Smooth muscle cell (in vitro differentiated cells): ENCODE data around the gene RASGEF1C. TPM values are rescaled to one million over a fixed set of nuclear protein-coding genes. Genes with fewer than 3 reads are reported as not detected.

Experiments used
- DNase-seq: peaks from one replicate; lab custom pipeline; 2025; ENCODE audit not compliant: unreplicated experiment; lab: John Stamatoyannopoulos, UW
- H2AFZ ChIP-seq: fragments of 200-600 bp; sonication (generic); 2 replicates; pipeline ENCODE4 v1.6.0; 2016; ENCODE audit warnings: antibody characterized with exemption, low read depth, mild to moderate bottlenecking
- H3F3A ChIP-seq: fragments of 200-600 bp; sonication (generic); 2 replicates; pipeline ENCODE4 v1.6.0; 2017; ENCODE audit warnings: antibody characterized with exemption, low read depth
- H3K27ac ChIP-seq: fragments of 200-600 bp; sonication (generic); 2 replicates; pipeline ENCODE4 v1.5.1; 2016; ENCODE audit warnings: low read depth, mild to moderate bottlenecking
- H3K27me3 ChIP-seq: fragments of 200-600 bp; sonication (generic); 2 replicates; pipeline ENCODE4 v1.6.1; 2016; ENCODE audit warnings: low read depth, mild to moderate bottlenecking
- H3K36me3 ChIP-seq: fragments of 200-600 bp; sonication (generic); 2 replicates; pipeline ENCODE4 v1.5.1; 2016; ENCODE audit warnings: low read depth
- H3K4me1 ChIP-seq: fragments of 200-600 bp; sonication (generic); 2 replicates; pipeline ENCODE4 v1.5.1; 2016; ENCODE audit warnings: low read depth
- H3K4me2 ChIP-seq: fragments of 200-600 bp; sonication (generic); 2 replicates; pipeline ENCODE4 v1.6.0; 2016; ENCODE audit warnings: mild to moderate bottlenecking
- H3K4me3 ChIP-seq: fragments of 200-600 bp; sonication (generic); 2 replicates; pipeline ENCODE4 v1.5.1; 2016; ENCODE audit warnings: mild to moderate bottlenecking
- H3K79me2 ChIP-seq: fragments of 200-600 bp; sonication (generic); 2 replicates; pipeline ENCODE4 v1.6.0; 2016; ENCODE audit warnings: low read depth, mild to moderate bottlenecking
- H3K9ac ChIP-seq: fragments of 200-600 bp; sonication (generic); 2 replicates; pipeline ENCODE4 v1.6.0; 2016; ENCODE audit warnings: low read depth
- H3K9me3 ChIP-seq: fragments of 200-600 bp; sonication (generic); replicated peaks from 2 replicates; pipeline ENCODE4 v1.5.1; 2016; ENCODE audit warnings: low read depth
- H4K20me1 ChIP-seq: fragments of 200-600 bp; sonication (generic); 2 replicates; pipeline ENCODE4 v1.6.0; 2016; ENCODE audit warnings: low read depth
- WGBS: methylation state at CpG from one replicate; pipeline ENCODE4 v1.1.7; 2016; ENCODE audit warnings: low lambda C conversion rate; 5-methylcytosine and 5-hydroxymethylcytosine counted together
- polyA plus RNA-seq: library from polyadenylated mRNA; unstranded; fragments of >200 nt; fragmentation: Nextera tagmentation; extraction: Ambion mirVana; gene quantifications from 2 replicates; pipeline ENCODE4 v1.2.1, GENCODE V29; 2016
- total RNA-seq: library from RNA; depleted of rRNA; stranded (reverse); fragments of >200 nt; gene quantifications from 2 replicates; pipeline ENCODE4 v1.2.3, GENCODE V29; 2014
- TF ChIP-seq, protein P1 (sequence below): fragments of 200-600 bp; sonication (generic); IDR thresholded peaks from 2 replicates; pipeline ENCODE4 v1.5.1; 2017; ENCODE audit warnings: borderline replicate concordance, mild to moderate bottlenecking, antibody characterized with exemption; ENCODE audit not compliant: insufficient read depth, poor library complexity, severe bottlenecking

RASGEF1C gene
- total and polyA plus RNA-seq, 2 experiments from 2014 or later, result 0.14 TPM; not detected in 1

DNA sequence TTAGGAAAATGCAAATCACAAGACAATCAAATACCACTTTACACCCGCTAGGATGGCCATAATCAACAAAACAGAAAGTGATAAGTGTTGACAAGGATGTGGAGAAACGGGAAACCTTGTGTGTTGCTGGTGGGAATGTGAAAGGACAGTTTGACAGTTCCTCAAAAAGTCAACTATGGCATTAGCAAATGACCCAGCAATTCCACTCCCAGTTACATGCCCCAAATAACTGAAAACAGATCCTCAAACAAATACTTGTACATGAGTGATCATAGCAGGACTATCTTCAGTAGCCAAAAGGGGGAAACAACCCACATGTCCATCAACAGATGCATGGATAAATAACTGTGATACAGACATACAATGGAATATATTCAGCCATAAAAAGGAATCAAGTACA lies 21.2 kb downstream of the RASGEF1C start:
- TF ChIP-seq, protein P1, sequence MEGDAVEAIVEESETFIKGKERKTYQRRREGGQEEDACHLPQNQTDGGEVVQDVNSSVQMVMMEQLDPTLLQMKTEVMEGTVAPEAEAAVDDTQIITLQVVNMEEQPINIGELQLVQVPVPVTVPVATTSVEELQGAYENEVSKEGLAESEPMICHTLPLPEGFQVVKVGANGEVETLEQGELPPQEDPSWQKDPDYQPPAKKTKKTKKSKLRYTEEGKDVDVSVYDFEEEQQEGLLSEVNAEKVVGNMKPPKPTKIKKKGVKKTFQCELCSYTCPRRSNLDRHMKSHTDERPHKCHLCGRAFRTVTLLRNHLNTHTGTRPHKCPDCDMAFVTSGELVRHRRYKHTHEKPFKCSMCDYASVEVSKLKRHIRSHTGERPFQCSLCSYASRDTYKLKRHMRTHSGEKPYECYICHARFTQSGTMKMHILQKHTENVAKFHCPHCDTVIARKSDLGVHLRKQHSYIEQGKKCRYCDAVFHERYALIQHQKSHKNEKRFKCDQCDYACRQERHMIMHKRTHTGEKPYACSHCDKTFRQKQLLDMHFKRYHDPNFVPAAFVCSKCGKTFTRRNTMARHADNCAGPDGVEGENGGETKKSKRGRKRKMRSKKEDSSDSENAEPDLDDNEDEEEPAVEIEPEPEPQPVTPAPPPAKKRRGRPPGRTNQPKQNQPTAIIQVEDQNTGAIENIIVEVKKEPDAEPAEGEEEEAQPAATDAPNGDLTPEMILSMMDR, result no peak
- H3K36me3 ChIP-seq, result no peaks in the 10 kb centered on the region
- H3F3A ChIP-seq, result no peaks in the 10 kb centered on the region

GRCh38 chr5:180180846-180181245 lies 28.2 kb downstream of the RASGEF1C start:
- 88% methylated on average over 11 of the region's 11 CpGs for whole genome bisulfite sequencing
- TF ChIP-seq, protein P1, result no peak
- no peaks in the 10 kb centered on the region for H3F3A ChIP-seq

More for the DNA sequence above, 21.2 kb downstream of the RASGEF1C start:
- no peak for DNase-seq
- no peak overlapping the region for H3K4me2 ChIP-seq
- no peaks in the 10 kb centered on the region for H3K4me1 ChIP-seq
- H4K20me1 ChIP-seq, result no peaks in the 10 kb centered on the region
- no peaks in the 10 kb centered on the region for H3K79me2 ChIP-seq
- no peak overlapping the region for H3K9ac ChIP-seq
- H2AFZ ChIP-seq, result no peak overlapping the region
- H3K27me3 ChIP-seq, result no peaks in the 10 kb centered on the region
- no peak overlapping the region for H3K27ac ChIP-seq
- H3K4me3 ChIP-seq, result no peak overlapping the region
- 82% methylated on average over 2 of the region's 2 CpGs for WGBS
- H3K9me3 ChIP-seq, result no peaks in the 10 kb centered on the region

DNA sequence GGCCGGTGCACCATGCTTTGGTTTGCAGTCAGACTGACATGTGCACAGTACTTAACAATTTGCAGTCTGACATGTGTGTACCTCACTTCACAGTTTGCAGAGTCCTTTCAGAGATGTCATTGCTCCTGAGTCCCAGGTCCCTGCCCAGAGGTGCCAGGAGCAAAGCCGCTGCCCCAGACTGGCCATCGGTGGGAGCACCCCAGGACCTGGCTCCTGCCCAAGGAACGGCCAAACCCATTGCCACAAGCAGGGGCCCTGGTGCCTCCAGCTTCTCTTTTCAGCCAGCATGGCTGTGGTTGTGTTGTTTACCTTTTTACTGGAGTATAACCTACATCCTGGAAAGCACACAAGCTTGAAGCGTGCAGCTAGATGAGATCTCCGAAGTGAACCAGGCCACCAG lies 28.6 kb downstream of the RASGEF1C start:
- H3F3A ChIP-seq, result no peaks in the 10 kb centered on the region
- no peak overlapping the region for H2AFZ ChIP-seq
- no peaks in the 10 kb centered on the region for H3K27me3 ChIP-seq
- no peaks in the 10 kb centered on the region for H3K9me3 ChIP-seq
- no peak overlapping the region for H3K9ac ChIP-seq
- H3K36me3 ChIP-seq, result no peaks in the 10 kb centered on the region
- DNase-seq, result no peak
- 92% methylated on average over 6 of the region's 6 CpGs for WGBS
- H3K79me2 ChIP-seq, result no peaks in the 10 kb centered on the region
- no peak overlapping the region for H3K4me2 ChIP-seq
- H3K27ac ChIP-seq, result no peak overlapping the region
- H4K20me1 ChIP-seq, result no peaks in the 10 kb centered on the region
- no peaks in the 10 kb centered on the region for H3K4me1 ChIP-seq
- TF ChIP-seq, protein P1, result no peak
- H3K4me3 ChIP-seq, result no peak overlapping the region

More at GRCh38 chr5:180180846-180181245, 28.2 kb downstream of the RASGEF1C start:
- no peaks in the 10 kb centered on the region for H3K27me3 ChIP-seq
- H3K79me2 ChIP-seq, result no peaks in the 10 kb centered on the region
- no peak overlapping the region for H3K27ac ChIP-seq
- no peaks in the 10 kb centered on the region for H3K4me1 ChIP-seq
- H4K20me1 ChIP-seq, result no peaks in the 10 kb centered on the region
- H3K4me3 ChIP-seq, result no peak overlapping the region
- no peaks in the 10 kb centered on the region for H3K9me3 ChIP-seq
- H2AFZ ChIP-seq, result no peak overlapping the region
- no peaks in the 10 kb centered on the region for H3K36me3 ChIP-seq
- no peak overlapping the region for H3K4me2 ChIP-seq
- DNase-seq, result no peak
- no peak overlapping the region for H3K9ac ChIP-seq
